ENCODE data around the gene PDGFB. TPM values are rescaled to one million over a fixed set of nuclear protein-coding genes. Genes with fewer than 3 reads are reported as not detected.

Gene PDGFB
- total RNA-seq, 4 donors from 2014 or later: 2.7 to 7.5 (median 4.0) TPM

- DNase-seq: no peak
- Histone ChIP-seq H3K9me3 (no peaks in the 10 kb centered on the region), H3K27ac (no peak overlapping the region), H3K36me3 (no peaks in the 10 kb centered on the region), H3K27me3 (peaks cover 10% of the 10 kb centered on the region), H3K4me1 (no peaks in the 10 kb centered on the region), H3K4me3 (no peak overlapping the region)
- 37 to 48% methylated on average over 8 to 23 of the region's 23 CpGs for WGBS, 2 donors (ENCODE audit: low coverage in 1 of 2)
- no peak for TF ChIP-seq EP300 (IDR thresholded peaks at IDR 0.05; ENCODE audit: low read depth)
- no peak for TF ChIP-seq POLR2A (IDR thresholded peaks at IDR 0.05)
- no peak for TF ChIP-seq CTCF (IDR thresholded peaks at IDR 0.05)
- TF ChIP-seq POLR2AphosphoS5 (IDR thresholded peaks at IDR 0.05): no peak
- intact Hi-C loops (cut with DNase I; ENCODE audit: low total_unique reads): no loop called here
- in situ Hi-C loops (cut with MboI; ENCODE audit: low pct_ligation_motif_present in 1 of 4, low pct_unique_long_range_greater_than_20kb in 1 of 4, low sequenced_read_pairs in 3 of 4): no loop called here
Measured at GRCh38 chr22:39279170-39279850, 34.5 kb upstream of the PDGFB start.

- no peak for TF ChIP-seq CTCF (IDR thresholded peaks at IDR 0.05)
- TF ChIP-seq EP300 (IDR thresholded peaks at IDR 0.05; ENCODE audit: low read depth): no peak
- no peak for TF ChIP-seq POLR2A (IDR thresholded peaks at IDR 0.05)
- Histone ChIP-seq H3K4me1 (no peaks in the 10 kb centered on the region), H3K9me3 (no peaks in the 10 kb centered on the region), H3K36me3 (no peaks in the 10 kb centered on the region), H3K27me3 (peaks cover 10% of the 10 kb centered on the region), H3K27ac (no peak overlapping the region), H3K4me3 (no peak overlapping the region)
- in situ Hi-C loops (cut with MboI; ENCODE audit: low pct_ligation_motif_present in 1 of 4, low pct_unique_long_range_greater_than_20kb in 1 of 4, low sequenced_read_pairs in 3 of 4) (no loop called here), intact Hi-C loops (cut with DNase I; ENCODE audit: low total_unique reads) (no loop called here)
- no peak for DNase-seq
- WGBS, 2 donors (ENCODE audit: low coverage in 1 of 2): 38% methylated on average over 13 of the region's 13 CpGs; no CpG with 5 or more reads in 1 of the 2 donors
Measured at GRCh38 chr22:39278040-39278439, 33.3 kb upstream of the PDGFB start.

GRCh38 chr22:39277142-39277607, 32.4 kb upstream of the PDGFB start:
- DNase-seq: no peak
- H3K4me1 ChIP-seq: no peaks in the 10 kb centered on the region
- no peak overlapping the region for H3K4me3 ChIP-seq
- TF ChIP-seq CTCF (IDR thresholded peaks at IDR 0.05): no peak
- no peak for TF ChIP-seq EP300 (IDR thresholded peaks at IDR 0.05; ENCODE audit: low read depth)
- no peak for TF ChIP-seq POLR2A (IDR thresholded peaks at IDR 0.05)
- no peak for TF ChIP-seq POLR2AphosphoS5 (IDR thresholded peaks at IDR 0.05)
- WGBS, 2 donors (ENCODE audit: low coverage in 1 of 2): 57 to 95% methylated on average over 2 to 6 of the region's 6 CpGs
- intact Hi-C loops (cut with DNase I; ENCODE audit: low total_unique reads): no loop called here
- H3K36me3 ChIP-seq: no peaks in the 10 kb centered on the region
- in situ Hi-C loops (cut with MboI; ENCODE audit: low pct_ligation_motif_present in 1 of 4, low pct_unique_long_range_greater_than_20kb in 1 of 4, low sequenced_read_pairs in 3 of 4): no loop called here
- peaks cover 10% of the 10 kb centered on the region for H3K27me3 ChIP-seq
- no peaks in the 10 kb centered on the region for H3K9me3 ChIP-seq
- no peak overlapping the region for H3K27ac ChIP-seq

GRCh38 chr22:39276440-39277141, 31.8 kb upstream of the PDGFB start:
- no peaks in the 10 kb centered on the region for H3K4me1 ChIP-seq
- H3K36me3 ChIP-seq: no peaks in the 10 kb centered on the region
- TF ChIP-seq CTCF (IDR thresholded peaks at IDR 0.05) (no peak), EP300 (IDR thresholded peaks at IDR 0.05; ENCODE audit: low read depth) (no peak), POLR2A (IDR thresholded peaks at IDR 0.05) (no peak), POLR2AphosphoS5 (IDR thresholded peaks at IDR 0.05) (no peak)
- H3K4me3 ChIP-seq: no peak overlapping the region
- WGBS, 2 donors (ENCODE audit: low coverage in 1 of 2): 71 to 81% methylated on average over 1 to 12 of the region's 12 CpGs
- DNase-seq: no peak
- peaks cover 10% of the 10 kb centered on the region for H3K27me3 ChIP-seq
- intact Hi-C loops (cut with DNase I; ENCODE audit: low total_unique reads): no loop called here
- in situ Hi-C loops (cut with MboI; ENCODE audit: low pct_ligation_motif_present in 1 of 4, low pct_unique_long_range_greater_than_20kb in 1 of 4, low sequenced_read_pairs in 3 of 4): no loop called here
- no peaks in the 10 kb centered on the region for H3K9me3 ChIP-seq
- H3K27ac ChIP-seq: peak overlapping the region in 1 of 4 donors; percentile 8

All from transverse colon (tissue), 4 donors.